GM12878 (cell line): ENCODE measurements around the gene SPOCK1. TPM values are rescaled to one million over a fixed set of nuclear protein-coding genes. Genes with fewer than 3 reads are reported as not detected.

Experiments used
- ATAC-seq: fragments of 200-7000 bp; cut with Tn5 transposase; 3 replicates; pipeline ENCODE4 v1.9.1; 2020; ENCODE audit warnings: mild to moderate bottlenecking, moderate library complexity
- BruUV-seq: library from RNA; stranded (reverse); fragments of 400-500 nt; replicated peaks from 2 replicates; lab custom pipeline; 2021; lab: Mats Ljungman, UMichigan
- CTCF ChIA-PET: fragments of 300-600 bp; sonication (Branson Sonifier 250); formaldehyde crosslinking; extraction: SDS; loops from one replicate; lab custom pipeline; 2021; ENCODE audit warnings: inconsistent platforms; lab: Yijun Ruan, JAX
- POLR2A ChIA-PET: fragments of 350-600 bp; formaldehyde crosslinking; extraction: SDS; loops from one replicate; lab custom pipeline; 2021; ENCODE audit warnings: inconsistent platforms; lab: Charles Lee
- RAD21 ChIA-PET: fragments of 300-600 bp; sonication (Branson Sonifier 250); formaldehyde crosslinking; loops from one replicate; lab custom pipeline; 2023; ENCODE audit warnings: antibody characterized with exemption; ENCODE audit not compliant: unreplicated experiment; lab: Charles Lee
- SMC1A ChIA-PET: fragments of 300-600 bp; sonication (Branson Sonifier 250); formaldehyde crosslinking; loops from one replicate; lab custom pipeline; 2023; ENCODE audit not compliant: unreplicated experiment, uncharacterized antibody; lab: Charles Lee
- DNase-seq: peaks from one replicate; pipeline ENCODE4 v3.0.0-alpha.2; 2011; ENCODE audit warnings: low read depth, low spot score
- FAIRE-seq: peaks from 3 replicates; lab custom pipeline; 2011; peaks lifted over from hg19 to GRCh38; lab: Jason Lieb, UNC
- H2AFZ ChIP-seq: 2 replicates; pipeline ENCODE4 v1.6.0; 2011; ENCODE audit warnings: low read depth, low read length, control low read depth; ENCODE audit not compliant: control insufficient read depth
- H3K27ac ChIP-seq: 2 replicates; pipeline ENCODE4 v1.5.1; 2011; ENCODE audit warnings: control low read depth; ENCODE audit not compliant: control insufficient read depth, insufficient read depth
- H3K27me3 ChIP-seq, 2 experiments: replicated peaks in 1 of 2; 2 replicates each; pipeline versions ENCODE4 v1.6.0 to v1.6.1; 2011; ENCODE audit warnings: low read length in 1 of 2; ENCODE audit not compliant: control insufficient read depth in 2 of 2, insufficient read depth in 2 of 2
- H3K36me3 ChIP-seq, 2 experiments: 2 replicates each; pipeline ENCODE4 v1.5.1; 2011; ENCODE audit warnings: low read length in 1 of 2; ENCODE audit not compliant: control insufficient read depth in 2 of 2, insufficient read depth in 2 of 2
- H3K4me1 ChIP-seq: 2 replicates; pipeline ENCODE4 v1.6.1; 2011; ENCODE audit warnings: mild to moderate bottlenecking, low read length, moderate library complexity, mixed read lengths; ENCODE audit not compliant: control insufficient read depth, insufficient read depth
- H3K4me2 ChIP-seq: 2 replicates; pipeline ENCODE4 v1.6.0; 2011; ENCODE audit warnings: control low read depth; ENCODE audit not compliant: control insufficient read depth, insufficient read depth
- H3K4me3 ChIP-seq: fragments of 200-600 bp; sonication (generic); 2 replicates; pipeline ENCODE4 v1.5.1; 2016
- H3K79me2 ChIP-seq: 2 replicates; pipeline ENCODE4 v1.6.0; 2011; ENCODE audit warnings: low read length; ENCODE audit not compliant: control insufficient read depth, insufficient read depth
- H3K9ac ChIP-seq: 2 replicates; pipeline ENCODE4 v1.8.0; 2011; ENCODE audit warnings: low read length, control low read depth, mixed read lengths; ENCODE audit not compliant: control insufficient read depth, insufficient read depth
- H3K9me3 ChIP-seq: replicated peaks from 3 replicates; pipeline ENCODE4 v1.5.1; 2011; ENCODE audit warnings: mild to moderate bottlenecking, low read length; ENCODE audit not compliant: control insufficient read depth, insufficient read depth
- H4K20me1 ChIP-seq: 2 replicates; pipeline ENCODE4 v1.6.0; 2011; ENCODE audit not compliant: control insufficient read depth, insufficient read depth
- DPF2 ChIP-seq: fragments of 450-650 bp; IDR thresholded peaks from 2 replicates; pipeline ENCODE4 v1.6.1; 2017; ENCODE audit warnings: mild to moderate bottlenecking
- E4F1 ChIP-seq: fragments of 450-650 bp; IDR thresholded peaks from 2 replicates; pipeline ENCODE4 v1.6.1; 2018; ENCODE audit warnings: borderline replicate concordance, mild to moderate bottlenecking; ENCODE audit not compliant: partially characterized antibody
- EGR1 ChIP-seq, 2 experiments: IDR thresholded peaks; 1 replicate in 1 of 2; 2 replicates in 1 of 2; pipeline ENCODE4 v1.6.1; 2011 to 2012; ENCODE audit warnings: low read depth in 2 of 2, low read length in 2 of 2, borderline replicate concordance in 1 of 2, mild to moderate bottlenecking in 1 of 2, moderate library complexity in 1 of 2
- IRF4 ChIP-seq: IDR thresholded peaks from 2 replicates; pipeline ENCODE4 v1.6.1; 2011; ENCODE audit warnings: low read depth, low read length
- LARP7 ChIP-seq: fragments of 450-650 bp; IDR thresholded peaks from 2 replicates; pipeline ENCODE4 v1.6.1; 2017; ENCODE audit warnings: mild to moderate bottlenecking
- RAD21 ChIP-seq: IDR thresholded peaks from 2 replicates; pipeline ENCODE4 v1.6.1; 2011; ENCODE audit warnings: mild to moderate bottlenecking, low read depth, low read length, moderate library complexity; ENCODE audit not compliant: insufficient read depth
- SMARCA5 ChIP-seq: fragments of 450-650 bp; IDR thresholded peaks from 2 replicates; pipeline ENCODE4 v1.6.1; 2017; ENCODE audit warnings: mild to moderate bottlenecking
- SREBF1 ChIP-seq: IDR thresholded peaks from 2 replicates; pipeline ENCODE4 v1.6.1; 2012; ENCODE audit warnings: mild to moderate bottlenecking, low read length
- TCF12 ChIP-seq: IDR thresholded peaks from 2 replicates; pipeline ENCODE4 v1.6.1; 2011; ENCODE audit warnings: low read depth, mild to moderate bottlenecking, low read length
- YBX1 ChIP-seq: fragments of 450-650 bp; IDR thresholded peaks from 2 replicates; pipeline ENCODE4 v1.6.1; 2016; ENCODE audit warnings: antibody characterized with exemption
- ZNF687 ChIP-seq: fragments of 450-650 bp; IDR thresholded peaks from 2 replicates; pipeline ENCODE4 v1.6.1; 2017; ENCODE audit warnings: mild to moderate bottlenecking, moderate library complexity
- WGBS: methylation state at CpG from one replicate; pipeline ENCODE4 v1.1.6; 2016; ENCODE audit warnings: low lambda C conversion rate; ENCODE audit not compliant: insufficient replicate concordance, insufficient coverage; ENCODE audit errors: missing lambda C conversion rate; 5-methylcytosine and 5-hydroxymethylcytosine counted together
- in situ Hi-C: fragments of 300-500 bp; cut with MboI; formaldehyde crosslinking; loops from 9 replicates; pipeline ENCODE4 v1.14.3; 2018; ENCODE audit warnings: mixed read lengths
- intact Hi-C: fragments of 100-400 bp; cut with micrococcal nuclease; formaldehyde crosslinking; loops from one replicate; pipeline ENCODE4 v1.14.2; 2022; ENCODE audit not compliant: unreplicated experiment
- polyA plus RNA-seq, 11 experiments: library from polyadenylated mRNA; depleted of rRNA in 4 of 11; unstranded in 6 of 11; stranded (reverse) in 5 of 11; fragments of >200 nt; fragmentation: Nextera tagmentation in 4 of 11; fragmentation: Illumina TruSeq in 1 of 11; extraction: Ambion mirVana in 4 of 11; extraction: Trizol in 1 of 11; gene quantifications; 1 replicate in 1 of 11; 2 replicates in 10 of 11; pipeline versions ENCODE4 v1.2.1 to v1.2.3, GENCODE V29; 2011 to 2016; ENCODE audit warnings: inconsistent platforms in 2 of 11, missing spikeins in 2 of 11, low read depth in 1 of 11
- total RNA-seq, 4 experiments: library from RNA; depleted of rRNA in 3 of 4; stranded (reverse); fragments of >200 nt in 3 of 4; fragmentation: Illumina TruSeq in 1 of 4; extraction: Trizol in 1 of 4; gene quantifications; 2 replicates each; pipeline versions ENCODE4 v1.2.1 to v1.2.3, GENCODE V29; 2013 to 2021
- TF ChIP-seq, protein P1 (sequence below): IDR thresholded peaks from 2 replicates; pipeline ENCODE4 v1.6.1; 2012; ENCODE audit warnings: low read length, inconsistent platforms
- TF ChIP-seq, protein P2 (sequence below): fragments of 450-650 bp; formaldehyde crosslinking; IDR thresholded peaks from 2 replicates; pipeline ENCODE4 v1.4.0; 2020; ENCODE audit warnings: mild to moderate bottlenecking, moderate library complexity

SPOCK1 gene
- total and polyA plus RNA-seq, 10 of the 15 experiments (the other 5 are each of a cell fraction or from before 2014, with no cell fraction given) = 0.06 to 0.68 (median 0.25) TPM; not detected in 3

GRCh38 chr5:137040641-137041340 is 458.3 kb downstream of the SPOCK1 start:
- no peak overlapping the region for H3K4me3 ChIP-seq
- H2AFZ ChIP-seq = no peak overlapping the region
- intact Hi-C loops = no loop called here
- H3K9ac ChIP-seq = no peak overlapping the region
- H3K27me3 ChIP-seq = no peaks in the 10 kb centered on the region
- ChIA-PET SMC1A (no interaction called here), RAD21 (no interaction called here), CTCF (interaction anchor here (1.1 kb wide), 1 partner anchor 34 kb away, joined by 3 read pairs; no protein-coding TSS in a partner anchor), POLR2A (no interaction called here)
- H3K79me2 ChIP-seq = no peaks in the 10 kb centered on the region
- H3K4me2 ChIP-seq = no peak overlapping the region
- FAIRE-seq (no peak), DNase-seq (no peak), ATAC-seq (no peak)
- WGBS = 0% methylated on average over 1 of the region's 1 CpG
- no peak overlapping the region for H3K27ac ChIP-seq
- in situ Hi-C loops = no loop called here
- H3K36me3 ChIP-seq = no peaks in the 10 kb centered on the region
- H3K9me3 ChIP-seq = no peaks in the 10 kb centered on the region
- H4K20me1 ChIP-seq = no peaks in the 10 kb centered on the region
- BruUV-seq = no TSS peak
- H3K4me1 ChIP-seq = no peaks in the 10 kb centered on the region
- no peak for TF ChIP-seq EGR1 (IDR thresholded peaks at IDR 0.05; ENCODE audit: borderline replicate concordance in 1 of 2, low read depth in 2 of 2, low read length in 2 of 2)
- TF ChIP-seq LARP7 = no peak
- no peak for TF ChIP-seq E4F1
- TF ChIP-seq SREBF1 = no peak
- no peak for TF ChIP-seq TCF12
- TF ChIP-seq DPF2 = no peak
- no peak for TF ChIP-seq YBX1
- no peak for TF ChIP-seq ZNF687
- TF ChIP-seq RAD21 = no peak
- TF ChIP-seq, protein P1, sequence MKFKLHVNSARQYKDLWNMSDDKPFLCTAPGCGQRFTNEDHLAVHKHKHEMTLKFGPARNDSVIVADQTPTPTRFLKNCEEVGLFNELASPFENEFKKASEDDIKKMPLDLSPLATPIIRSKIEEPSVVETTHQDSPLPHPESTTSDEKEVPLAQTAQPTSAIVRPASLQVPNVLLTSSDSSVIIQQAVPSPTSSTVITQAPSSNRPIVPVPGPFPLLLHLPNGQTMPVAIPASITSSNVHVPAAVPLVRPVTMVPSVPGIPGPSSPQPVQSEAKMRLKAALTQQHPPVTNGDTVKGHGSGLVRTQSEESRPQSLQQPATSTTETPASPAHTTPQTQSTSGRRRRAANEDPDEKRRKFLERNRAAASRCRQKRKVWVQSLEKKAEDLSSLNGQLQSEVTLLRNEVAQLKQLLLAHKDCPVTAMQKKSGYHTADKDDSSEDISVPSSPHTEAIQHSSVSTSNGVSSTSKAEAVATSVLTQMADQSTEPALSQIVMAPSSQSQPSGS = no peak
- TF ChIP-seq, protein P2, sequence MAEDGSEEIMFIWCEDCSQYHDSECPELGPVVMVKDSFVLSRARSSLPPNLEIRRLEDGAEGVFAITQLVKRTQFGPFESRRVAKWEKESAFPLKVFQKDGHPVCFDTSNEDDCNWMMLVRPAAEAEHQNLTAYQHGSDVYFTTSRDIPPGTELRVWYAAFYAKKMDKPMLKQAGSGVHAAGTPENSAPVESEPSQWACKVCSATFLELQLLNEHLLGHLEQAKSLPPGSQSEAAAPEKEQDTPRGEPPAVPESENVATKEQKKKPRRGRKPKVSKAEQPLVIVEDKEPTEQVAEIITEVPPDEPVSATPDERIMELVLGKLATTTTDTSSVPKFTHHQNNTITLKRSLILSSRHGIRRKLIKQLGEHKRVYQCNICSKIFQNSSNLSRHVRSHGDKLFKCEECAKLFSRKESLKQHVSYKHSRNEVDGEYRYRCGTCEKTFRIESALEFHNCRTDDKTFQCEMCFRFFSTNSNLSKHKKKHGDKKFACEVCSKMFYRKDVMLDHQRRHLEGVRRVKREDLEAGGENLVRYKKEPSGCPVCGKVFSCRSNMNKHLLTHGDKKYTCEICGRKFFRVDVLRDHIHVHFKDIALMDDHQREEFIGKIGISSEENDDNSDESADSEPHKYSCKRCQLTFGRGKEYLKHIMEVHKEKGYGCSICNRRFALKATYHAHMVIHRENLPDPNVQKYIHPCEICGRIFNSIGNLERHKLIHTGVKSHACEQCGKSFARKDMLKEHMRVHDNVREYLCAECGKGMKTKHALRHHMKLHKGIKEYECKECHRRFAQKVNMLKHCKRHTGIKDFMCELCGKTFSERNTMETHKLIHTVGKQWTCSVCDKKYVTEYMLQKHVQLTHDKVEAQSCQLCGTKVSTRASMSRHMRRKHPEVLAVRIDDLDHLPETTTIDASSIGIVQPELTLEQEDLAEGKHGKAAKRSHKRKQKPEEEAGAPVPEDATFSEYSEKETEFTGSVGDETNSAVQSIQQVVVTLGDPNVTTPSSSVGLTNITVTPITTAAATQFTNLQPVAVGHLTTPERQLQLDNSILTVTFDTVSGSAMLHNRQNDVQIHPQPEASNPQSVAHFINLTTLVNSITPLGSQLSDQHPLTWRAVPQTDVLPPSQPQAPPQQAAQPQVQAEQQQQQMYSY (CRISPR knock-in tag) = no peak
- TF ChIP-seq IRF4 = no peak
- no peak for TF ChIP-seq SMARCA5
